Osteoblast (primary cell): ENCODE data around the gene IPO4. TPM values are rescaled to one million over a fixed set of nuclear protein-coding genes. Genes with fewer than 3 reads are reported as not detected.
A peak's percentile ranks its signal among the peaks of the same experiment; 100 is the strongest.

Source experiments
- DNase-seq: peaks from one replicate; pipeline ENCODE4 v3.0.0; 2011; ENCODE audit warnings: low spot score, mixed read lengths; ENCODE audit not compliant: insufficient read length; ENCODE audit errors: missing footprints
- H2AFZ ChIP-seq: 2 replicates; pipeline ENCODE4 v1.6.0; 2011; ENCODE audit warnings: mild to moderate bottlenecking, low read length
- H3K27ac ChIP-seq: 2 replicates; pipeline ENCODE4 v1.5.1; 2011; ENCODE audit warnings: mild to moderate bottlenecking, low read depth, low read length, moderate library complexity
- H3K27me3 ChIP-seq: 2 replicates; pipeline ENCODE4 v1.6.0; 2012; ENCODE audit warnings: mild to moderate bottlenecking, control low read depth, inconsistent platforms, low read length, moderate library complexity; ENCODE audit not compliant: insufficient read depth
- H3K36me3 ChIP-seq: 2 replicates; pipeline ENCODE4 v1.5.1; 2011; ENCODE audit warnings: mild to moderate bottlenecking, low read length, control low read depth, moderate library complexity; ENCODE audit not compliant: insufficient read depth
- H3K4me1 ChIP-seq: 2 replicates; pipeline ENCODE4 v1.5.1; 2011; ENCODE audit warnings: mild to moderate bottlenecking, low read length, control low read depth, moderate library complexity; ENCODE audit not compliant: insufficient read depth
- H3K4me2 ChIP-seq: 2 replicates; pipeline ENCODE4 v1.6.0; 2011; ENCODE audit warnings: mild to moderate bottlenecking, low read length; ENCODE audit not compliant: insufficient read depth
- H3K4me3 ChIP-seq: fragments of 200-600 bp; sonication (generic); 3 replicates; pipeline ENCODE4 v1.5.1; 2012; ENCODE audit warnings: mild to moderate bottlenecking, low read length, inconsistent platforms; ENCODE audit not compliant: insufficient read depth
- H3K79me2 ChIP-seq: 2 replicates; pipeline ENCODE4 v1.6.0; 2012; ENCODE audit warnings: mild to moderate bottlenecking, low read length, control low read depth, inconsistent platforms; ENCODE audit not compliant: insufficient read depth
- H3K9me3 ChIP-seq: 2 replicates; pipeline ENCODE4 v1.5.1; 2011; ENCODE audit warnings: low read depth, low read length, control low read depth
- H4K20me1 ChIP-seq: 2 replicates; pipeline ENCODE4 v1.6.0; 2012; ENCODE audit warnings: mild to moderate bottlenecking, low read length, control low read depth; ENCODE audit not compliant: insufficient read depth
- CTCF ChIP-seq: IDR thresholded peaks from 2 replicates; pipeline ENCODE4 v1.5.1; 2011; ENCODE audit warnings: mild to moderate bottlenecking, low read depth, low read length, moderate library complexity; ENCODE audit errors: extremely low read depth
- total RNA-seq: library from RNA; depleted of rRNA; stranded (reverse); fragments of >200 nt; gene quantifications from 2 replicates; pipeline ENCODE4 v1.2.3, GENCODE V29; 2012

The IPO4 gene
- total RNA-seq, 1 donor: 47.0 TPM

GRCh38 chr14:24176599-24176998, 12.0 kb downstream of the IPO4 start:
- H3K27me3 ChIP-seq: no peaks in the 10 kb centered on the region
- DNase-seq: peak; percentile 67
- no peak overlapping the region for H3K27ac ChIP-seq
- no peak for TF ChIP-seq CTCF
- H2AFZ ChIP-seq: no peak overlapping the region
- no peaks in the 10 kb centered on the region for H3K9me3 ChIP-seq
- H3K36me3 ChIP-seq: peaks cover 42% of the 10 kb centered on the region
- peaks cover 7% of the 10 kb centered on the region for H3K4me1 ChIP-seq
- no peaks in the 10 kb centered on the region for H4K20me1 ChIP-seq
- no peaks in the 10 kb centered on the region for H3K79me2 ChIP-seq
- no peak overlapping the region for H3K4me3 ChIP-seq
- H3K4me2 ChIP-seq: no peak overlapping the region

- H3K79me2 ChIP-seq: no peaks in the 10 kb centered on the region
- H3K4me1 ChIP-seq: no peaks in the 10 kb centered on the region
- no peak for DNase-seq
- H2AFZ ChIP-seq: no peak overlapping the region
- H4K20me1 ChIP-seq: no peaks in the 10 kb centered on the region
- H3K36me3 ChIP-seq: peaks cover 23% of the 10 kb centered on the region
- no peaks in the 10 kb centered on the region for H3K27me3 ChIP-seq
- H3K4me3 ChIP-seq: no peak overlapping the region
- H3K9me3 ChIP-seq: no peaks in the 10 kb centered on the region
- no peak overlapping the region for H3K27ac ChIP-seq
- TF ChIP-seq CTCF: no peak
- no peak overlapping the region for H3K4me2 ChIP-seq
These were observed 15.7 kb downstream of the IPO4 start for GRCh38 chr14:24172871-24173281.

GRCh38 chr14:24172261-24172860, 16.3 kb downstream of the IPO4 start:
- H3K4me2 ChIP-seq: no peak overlapping the region
- peaks cover 27% of the 10 kb centered on the region for H3K36me3 ChIP-seq
- H3K79me2 ChIP-seq: no peaks in the 10 kb centered on the region
- no peaks in the 10 kb centered on the region for H4K20me1 ChIP-seq
- TF ChIP-seq CTCF: no peak
- no peaks in the 10 kb centered on the region for H3K4me1 ChIP-seq
- no peak overlapping the region for H2AFZ ChIP-seq
- no peaks in the 10 kb centered on the region for H3K27me3 ChIP-seq
- H3K4me3 ChIP-seq: no peak overlapping the region
- no peak overlapping the region for H3K27ac ChIP-seq
- H3K9me3 ChIP-seq: no peaks in the 10 kb centered on the region
- DNase-seq: no peak

GRCh38 chr14:24171422-24172260, 17.0 kb downstream of the IPO4 start, which contains the start of gene REC8:
REC8 (plus strand) TSS chr14:24172080; CDS start chr14:24172553, 473 bp downstream.
- no peak within 1 kb of the TSS for H3K4me3 ChIP-seq
- H3K9me3 ChIP-seq: no peaks in the 10 kb centered on the region
- H3K4me1 ChIP-seq: no peaks in the 10 kb centered on the region
- no peak for TF ChIP-seq CTCF
- H3K27me3 ChIP-seq: no peaks in the 10 kb centered on the region
- no peaks in the 10 kb centered on the region for H3K79me2 ChIP-seq
- DNase-seq: no peak
- no peak within 1 kb of the TSS for H3K4me2 ChIP-seq
- H3K36me3 ChIP-seq: peaks cover 25% of the 10 kb centered on the region
- no peaks in the 10 kb centered on the region for H4K20me1 ChIP-seq
- H2AFZ ChIP-seq: no peak within 1 kb of the TSS
- no peak within 1 kb of the TSS for H3K27ac ChIP-seq
